Epidermal melanocyte (primary cell): ENCODE results near the gene UIMC1.
"Not testable (repeated sequence)": the region's sequence is repeated elsewhere in the genome, so short reads cannot be mapped to it uniquely, and the experiment has no call there.

Source experiments
- DNase-seq: peaks from one replicate; pipeline ENCODE4 v3.0.0; 2011; ENCODE audit warnings: low spot score; ENCODE audit not compliant: insufficient read length

Gene UIMC1

GRCh38 chr5:176873011-176873410 lies 133.6 kb downstream of the UIMC1 start:
- DNase-seq, result not testable (repeated sequence)

GRCh38 chr5:176872586-176872985 lies 134.0 kb downstream of the UIMC1 start:
- not testable (repeated sequence) for DNase-seq

- DNase-seq, result not testable (repeated sequence)
Observed at GRCh38 chr5:176870644-176871043, 135.9 kb downstream of the UIMC1 start.

- DNase-seq, result no peak
Observed at GRCh38 chr5:176870110-176870591, 136.4 kb downstream of the UIMC1 start.

- DNase-seq, result no peak
Observed at GRCh38 chr5:176869501-176870109, 137.0 kb downstream of the UIMC1 start.

- no peak for DNase-seq
Observed at GRCh38 chr5:176868731-176869130, 137.8 kb downstream of the UIMC1 start.

- no peak for DNase-seq
Observed at GRCh38 chr5:176868126-176868525, 138.5 kb downstream of the UIMC1 start.

GRCh38 chr5:176866707-176867310 lies 139.8 kb downstream of the UIMC1 start:
- no peak for DNase-seq

- DNase-seq, result no peak
Observed at GRCh38 chr5:176865964-176866363, 140.6 kb downstream of the UIMC1 start.

- no peak for DNase-seq
Observed at GRCh38 chr5:176864755-176865154, 141.8 kb downstream of the UIMC1 start.

GRCh38 chr5:176863765-176864098 lies 142.8 kb downstream of the UIMC1 start:
- DNase-seq, result no peak

- no peak for DNase-seq
Observed at GRCh38 chr5:176863041-176863764, 143.4 kb downstream of the UIMC1 start.

- DNase-seq, result no peak
Observed at GRCh38 chr5:176862330-176862995, 144.1 kb downstream of the UIMC1 start.

- DNase-seq, result no peak
Observed at GRCh38 chr5:176861276-176861675, 145.3 kb downstream of the UIMC1 start.

GRCh38 chr5:176860381-176860780 lies 146.2 kb downstream of the UIMC1 start:
- DNase-seq, result no peak

GRCh38 chr5:176859916-176860315 lies 146.7 kb downstream of the UIMC1 start:
- DNase-seq, result no peak

- DNase-seq, result no peak
Observed at GRCh38 chr5:176857894-176858273, 148.7 kb downstream of the UIMC1 start.

GRCh38 chr5:176857216-176857893 lies 149.2 kb downstream of the UIMC1 start:
- no peak for DNase-seq

GRCh38 chr5:176856746-176857145 lies 149.8 kb downstream of the UIMC1 start:
- DNase-seq, result no peak

- DNase-seq, result no peak
Observed at GRCh38 chr5:176855598-176855997, 151.0 kb downstream of the UIMC1 start.
